ENCODE results near the gene NF2. TPM values are rescaled to one million over a fixed set of nuclear protein-coding genes. Genes with fewer than 3 reads are reported as not detected.

The NF2 gene
- total and polyA plus RNA-seq, 2 experiments from 2014 or later = 62.9 to 111 TPM

DNA sequence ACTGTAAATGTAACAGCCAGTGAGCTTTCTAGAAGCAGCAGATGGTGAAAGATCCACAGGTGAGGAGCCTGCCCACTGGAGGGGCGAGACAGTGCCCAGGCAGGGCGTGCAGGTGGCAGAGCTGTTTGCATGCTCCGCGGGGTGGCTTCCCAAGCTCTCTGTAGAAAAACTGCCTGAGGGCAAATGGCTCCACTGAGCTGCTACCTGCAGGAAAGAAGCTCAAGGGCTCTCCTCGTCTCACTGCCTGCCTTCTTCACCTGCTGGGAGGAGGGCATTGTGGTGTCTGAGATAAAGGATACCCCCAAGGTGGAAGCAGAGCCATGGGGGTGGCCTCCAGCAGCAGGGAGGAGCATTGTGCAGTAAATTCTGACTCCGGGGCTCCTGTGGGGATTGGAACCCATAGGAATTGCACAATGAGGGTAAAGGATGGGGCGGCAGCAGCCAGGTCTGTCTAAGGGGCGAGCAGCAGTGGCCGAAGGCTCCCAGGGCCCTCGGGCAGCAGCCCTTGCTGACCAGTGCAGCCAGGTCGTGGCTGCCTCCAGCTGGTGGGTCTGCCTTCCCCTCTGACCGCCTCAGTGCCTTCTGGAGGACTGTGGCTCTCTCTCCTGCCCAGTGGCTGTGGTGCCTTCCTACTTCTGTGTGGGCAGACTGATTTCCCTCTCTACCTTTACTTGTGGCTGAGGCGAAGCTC lies 88.3 kb downstream of the NF2 start:
- no peak for TF ChIP-seq EZH2phosphoT487 (IDR thresholded peaks at IDR 0.05; ENCODE audit: insufficient read depth, low read depth)
- TF ChIP-seq EZH2 (IDR thresholded peaks at IDR 0.05; ENCODE audit: insufficient read depth, poor library complexity, severe bottlenecking) = no peak
- Histone ChIP-seq H3K9ac (no peak overlapping the region), H3K4me2 (ENCODE audit: unreplicated experiment) (no peak overlapping the region), H3K9me3 (ENCODE audit: low read depth) (no peaks in the 10 kb centered on the region), H3K9me2 (ENCODE audit: insufficient read depth) (no peaks in the 10 kb centered on the region), H3K27ac (no peak overlapping the region), H3K36me3 (ENCODE audit: low read depth) (peaks cover 13% of the 10 kb centered on the region; the same call in 1 of the 2 replicates), H2AFZ (no peak overlapping the region), H3K27me3 (replicated peaks; ENCODE audit: insufficient read depth) (no peaks in the 10 kb centered on the region), H3K79me2 (ENCODE audit: insufficient read depth) (no peaks in the 10 kb centered on the region), H3F3A (ENCODE audit: insufficient read depth) (0 out of 2 replicates have a peak, but pooled peaks cover 2% of the 10 kb centered on the region), H3K4me1 (ENCODE audit: insufficient read depth) (no peaks in the 10 kb centered on the region), H3K4me3 (no peak overlapping the region), H4K20me1 (ENCODE audit: insufficient read depth) (no peaks in the 10 kb centered on the region)
- in situ Hi-C loops (cut with MboI) = no loop called here
- WGBS, 2 experiments (ENCODE audit: low coverage in 1 of 2, low lambda C conversion rate in 2 of 2, missing lambda C conversion rate in 2 of 2) = 98% methylated on average over 12 to 13 of the region's 13 CpGs
- no peak for DNase-seq

DNA sequence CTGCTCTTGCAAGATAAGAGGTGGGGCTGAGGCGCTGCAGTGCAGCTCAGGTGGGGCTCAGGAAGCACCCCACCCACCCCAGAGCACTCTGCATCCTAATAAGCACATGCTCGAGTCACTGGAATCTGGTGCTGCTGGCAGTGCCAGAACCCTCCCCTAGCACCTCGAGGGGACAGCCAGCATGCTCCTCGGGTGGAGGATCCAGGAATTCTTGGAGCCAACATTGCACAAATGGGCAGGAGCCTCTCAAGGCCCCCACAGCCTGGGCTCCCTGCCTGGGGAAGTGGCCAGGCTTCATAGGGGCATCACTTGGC lies 88.9 kb downstream of the NF2 start:
- in situ Hi-C loops (cut with MboI) = no loop called here
- no peaks in the 10 kb centered on the region for H3K4me1 ChIP-seq (ENCODE audit: insufficient read depth)
- WGBS, 2 experiments (ENCODE audit: low coverage in 1 of 2, low lambda C conversion rate in 2 of 2, missing lambda C conversion rate in 2 of 2) = 40 to 49% methylated on average over 4 of the region's 4 CpGs

GRCh38 chr22:29693161-29693560 lies 89.7 kb downstream of the NF2 start:
- in situ Hi-C loops (cut with MboI) = no loop called here
- DNase-seq = no peak
- H3K27ac ChIP-seq = no peak overlapping the region
- H3K9me3 ChIP-seq (ENCODE audit: low read depth) = no peaks in the 10 kb centered on the region
- peaks cover 13% of the 10 kb centered on the region; the same call in 1 of the 2 replicates for H3K36me3 ChIP-seq (ENCODE audit: low read depth)
- H3K4me3 ChIP-seq = no peak overlapping the region
- H3K9ac ChIP-seq = no peak overlapping the region
- TF ChIP-seq EZH2 (IDR thresholded peaks at IDR 0.05; ENCODE audit: insufficient read depth, poor library complexity, severe bottlenecking) = no peak
- TF ChIP-seq EZH2phosphoT487 (IDR thresholded peaks at IDR 0.05; ENCODE audit: insufficient read depth, low read depth) = no peak
- 0 out of 2 replicates have a peak, but pooled peaks cover 2% of the 10 kb centered on the region for H3F3A ChIP-seq (ENCODE audit: insufficient read depth)
- no peaks in the 10 kb centered on the region for H3K4me1 ChIP-seq (ENCODE audit: insufficient read depth)
- 79 to 81% methylated on average over 8 of the region's 8 CpGs for WGBS, 2 experiments (ENCODE audit: low coverage in 1 of 2, low lambda C conversion rate in 2 of 2, missing lambda C conversion rate in 2 of 2)
- no peaks in the 10 kb centered on the region for H4K20me1 ChIP-seq (ENCODE audit: insufficient read depth)
- no peak overlapping the region for H3K4me2 ChIP-seq (ENCODE audit: unreplicated experiment)
- no peak overlapping the region for H2AFZ ChIP-seq
- H3K9me2 ChIP-seq (ENCODE audit: insufficient read depth) = no peaks in the 10 kb centered on the region
- no peaks in the 10 kb centered on the region for H3K27me3 ChIP-seq (replicated peaks; ENCODE audit: insufficient read depth)
- no peaks in the 10 kb centered on the region for H3K79me2 ChIP-seq (ENCODE audit: insufficient read depth)

More for the DNA sequence above, 88.9 kb downstream of the NF2 start:
- Histone ChIP-seq H3K9me2 (ENCODE audit: insufficient read depth) (no peaks in the 10 kb centered on the region), H3K9me3 (ENCODE audit: low read depth) (no peaks in the 10 kb centered on the region), H3F3A (ENCODE audit: insufficient read depth) (0 out of 2 replicates have a peak, but pooled peaks cover 2% of the 10 kb centered on the region), H3K79me2 (ENCODE audit: insufficient read depth) (no peaks in the 10 kb centered on the region), H3K36me3 (ENCODE audit: low read depth) (peaks cover 13% of the 10 kb centered on the region; the same call in 1 of the 2 replicates), H3K27me3 (replicated peaks; ENCODE audit: insufficient read depth) (no peaks in the 10 kb centered on the region), H3K4me2 (ENCODE audit: unreplicated experiment) (no peak overlapping the region), H4K20me1 (ENCODE audit: insufficient read depth) (no peaks in the 10 kb centered on the region), H2AFZ (no peak overlapping the region), H3K27ac (no peak overlapping the region), H3K9ac (no peak overlapping the region), H3K4me3 (no peak overlapping the region)
- no peak for DNase-seq
- TF ChIP-seq EZH2phosphoT487 (IDR thresholded peaks at IDR 0.05; ENCODE audit: insufficient read depth, low read depth) = no peak
- TF ChIP-seq EZH2 (IDR thresholded peaks at IDR 0.05; ENCODE audit: insufficient read depth, poor library complexity, severe bottlenecking) = no peak

DNA sequence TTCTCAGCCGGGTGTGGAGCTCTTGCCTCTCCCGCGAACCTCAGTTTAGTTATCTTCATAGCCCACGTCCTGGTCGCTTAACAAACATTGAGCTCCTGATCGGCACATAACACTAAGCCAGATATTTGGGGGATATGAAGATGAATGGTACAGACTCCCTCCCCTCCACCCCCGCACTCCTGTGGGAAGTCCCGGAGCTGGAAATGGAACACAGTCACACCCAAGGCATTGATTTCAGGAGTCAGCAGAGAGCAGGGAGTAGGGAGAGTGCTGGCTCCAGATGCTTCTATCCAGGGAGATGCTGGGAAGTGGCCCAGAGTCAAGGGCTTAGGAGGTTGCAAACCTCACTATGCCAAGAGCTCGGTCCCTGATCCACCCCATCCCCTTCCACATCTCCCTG lies 90.2 kb downstream of the NF2 start:
- Histone ChIP-seq H3K36me3 (ENCODE audit: low read depth) (peaks cover 13% of the 10 kb centered on the region; the same call in 1 of the 2 replicates), H4K20me1 (ENCODE audit: insufficient read depth) (no peaks in the 10 kb centered on the region), H3K4me1 (ENCODE audit: insufficient read depth) (no peaks in the 10 kb centered on the region), H3K27me3 (replicated peaks; ENCODE audit: insufficient read depth) (no peaks in the 10 kb centered on the region), H3K9me2 (ENCODE audit: insufficient read depth) (no peaks in the 10 kb centered on the region), H3K4me2 (ENCODE audit: unreplicated experiment) (no peak overlapping the region), H3K4me3 (no peak overlapping the region), H3K9ac (no peak overlapping the region), H3K27ac (no peak overlapping the region), H3F3A (ENCODE audit: insufficient read depth) (0 out of 2 replicates have a peak, but pooled peaks cover 2% of the 10 kb centered on the region), H3K79me2 (ENCODE audit: insufficient read depth) (no peaks in the 10 kb centered on the region), H3K9me3 (ENCODE audit: low read depth) (no peaks in the 10 kb centered on the region), H2AFZ (no peak overlapping the region)
- 53 to 55% methylated on average over 9 of the region's 9 CpGs for WGBS, 2 experiments (ENCODE audit: low coverage in 1 of 2, low lambda C conversion rate in 2 of 2, missing lambda C conversion rate in 2 of 2)
- TF ChIP-seq EZH2phosphoT487 (IDR thresholded peaks at IDR 0.05; ENCODE audit: insufficient read depth, low read depth) = no peak
- in situ Hi-C loops (cut with MboI) = no loop called here
- DNase-seq = peak; percentile 16
